Uterus (tissue), 4 donors: ENCODE results near the gene CLIC1. TPM values are rescaled to one million over a fixed set of nuclear protein-coding genes. Genes with fewer than 3 reads are reported as not detected.
A peak's percentile ranks its signal among the peaks of the same experiment; 100 is the strongest.

Experiments used
- DNase-seq, 2 donors: peaks; one replicate each; pipeline ENCODE4 v3.0.0-alpha.2; 2019 to 2020
- H3K27ac ChIP-seq, 2 donors: fragments of 200-600 bp; sonication (generic); 1 replicate in 1 of 2; 2 replicates in 1 of 2; pipeline ENCODE4 v1.5.1; 2016 to 2018
- H3K27me3 ChIP-seq, 2 donors: fragments of 200-600 bp; sonication (generic); one replicate each; pipeline ENCODE4 v1.5.1; 2018 to 2019; ENCODE audit warnings: control low read depth in 1 of 2
- H3K36me3 ChIP-seq, 2 donors: fragments of 200-600 bp; sonication (generic); one replicate each; pipeline ENCODE4 v1.5.1; 2019; ENCODE audit warnings: control low read depth in 1 of 2
- H3K4me1 ChIP-seq, 2 donors: fragments of 200-600 bp; sonication (generic); one replicate each; pipeline ENCODE4 v1.5.1; 2018 to 2019; ENCODE audit warnings: control low read depth in 1 of 2
- H3K4me3 ChIP-seq, 2 donors: fragments of 200-600 bp; sonication (generic); 1 replicate in 1 of 2; 2 replicates in 1 of 2; pipeline ENCODE4 v1.5.1; 2018 to 2019; ENCODE audit warnings: mild to moderate bottlenecking in 1 of 2
- H3K9me3 ChIP-seq, 2 donors: fragments of 200-600 bp; sonication (generic); one replicate each; pipeline ENCODE4 v1.5.1; 2019; ENCODE audit warnings: control low read depth in 1 of 2
- POLR2A ChIP-seq, 2 donors: fragments of 450-650 bp; IDR thresholded peaks; one replicate each; pipeline ENCODE4 v1.6.1; 2016; ENCODE audit warnings: antibody characterized with exemption in 2 of 2, mild to moderate bottlenecking in 1 of 2, moderate library complexity in 1 of 2
- intact Hi-C: fragments of 100-400 bp; cut with DNase I; formaldehyde crosslinking; loops from one replicate; pipeline ENCODE4 v1.15.1; 2023; ENCODE audit warnings: low total_unique reads
- total RNA-seq, 4 donors: library from RNA; depleted of rRNA in 3 of 4; stranded (reverse); fragments of >200 nt in 3 of 4; gene quantifications; one replicate each; pipeline versions ENCODE4 v1.1.0 to v1.2.4, GENCODE V29; 2014 to 2023
- TF ChIP-seq, protein P1 (sequence below), 4 experiments: fragments of 200-600 bp in 2 of 4; fragments of 450-650 bp in 2 of 4; sonication (generic) in 2 of 4; IDR thresholded peaks; one replicate each; pipeline ENCODE4 v1.5.1; 2016 to 2019; ENCODE audit warnings: antibody characterized with exemption in 4 of 4, mild to moderate bottlenecking in 2 of 4, moderate library complexity in 1 of 4
- donor health status: DM: yes; HTN: yes; CAD: no.

CLIC1 gene
- total RNA-seq, 4 donors from 2014 or later, result 173 to 328 (median 216) TPM

DNA sequence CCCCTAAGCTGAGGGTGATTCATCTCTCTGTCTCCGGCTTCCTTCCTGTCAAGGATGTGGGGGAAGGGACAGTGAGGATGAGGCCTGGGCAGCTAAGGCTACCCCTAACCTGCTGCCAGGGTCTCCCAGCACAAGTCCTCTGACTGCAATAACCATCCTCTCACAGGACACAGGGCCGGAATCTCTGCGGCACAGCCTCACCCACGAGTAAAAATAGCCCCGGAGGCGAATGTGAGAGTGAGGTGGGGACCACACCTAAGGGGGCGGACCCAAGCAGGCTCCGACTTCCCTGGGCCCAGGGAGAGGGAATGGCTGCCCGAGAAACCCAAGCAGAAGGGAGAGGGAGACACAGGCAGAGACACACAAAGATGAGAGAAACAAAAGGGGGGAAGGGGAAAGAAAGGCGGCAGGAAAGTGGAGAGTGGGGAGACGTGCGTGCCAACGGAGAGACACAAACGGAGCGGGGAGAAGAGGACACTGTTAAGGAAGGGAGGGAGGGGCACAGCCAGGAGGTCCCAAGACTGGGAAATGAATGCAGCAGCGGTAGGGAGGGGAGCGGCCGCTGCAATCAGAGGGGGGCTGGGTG, 1.4 kb downstream of the CLIC1 start:
- no peaks in the 10 kb centered on the region for H3K36me3 ChIP-seq
- H3K9me3 ChIP-seq, result no peaks in the 10 kb centered on the region
- TF ChIP-seq, protein P1, sequence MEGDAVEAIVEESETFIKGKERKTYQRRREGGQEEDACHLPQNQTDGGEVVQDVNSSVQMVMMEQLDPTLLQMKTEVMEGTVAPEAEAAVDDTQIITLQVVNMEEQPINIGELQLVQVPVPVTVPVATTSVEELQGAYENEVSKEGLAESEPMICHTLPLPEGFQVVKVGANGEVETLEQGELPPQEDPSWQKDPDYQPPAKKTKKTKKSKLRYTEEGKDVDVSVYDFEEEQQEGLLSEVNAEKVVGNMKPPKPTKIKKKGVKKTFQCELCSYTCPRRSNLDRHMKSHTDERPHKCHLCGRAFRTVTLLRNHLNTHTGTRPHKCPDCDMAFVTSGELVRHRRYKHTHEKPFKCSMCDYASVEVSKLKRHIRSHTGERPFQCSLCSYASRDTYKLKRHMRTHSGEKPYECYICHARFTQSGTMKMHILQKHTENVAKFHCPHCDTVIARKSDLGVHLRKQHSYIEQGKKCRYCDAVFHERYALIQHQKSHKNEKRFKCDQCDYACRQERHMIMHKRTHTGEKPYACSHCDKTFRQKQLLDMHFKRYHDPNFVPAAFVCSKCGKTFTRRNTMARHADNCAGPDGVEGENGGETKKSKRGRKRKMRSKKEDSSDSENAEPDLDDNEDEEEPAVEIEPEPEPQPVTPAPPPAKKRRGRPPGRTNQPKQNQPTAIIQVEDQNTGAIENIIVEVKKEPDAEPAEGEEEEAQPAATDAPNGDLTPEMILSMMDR (IDR thresholded peaks at IDR 0.05), result no peak
- TF ChIP-seq POLR2A (IDR thresholded peaks at IDR 0.05), result peak; percentile 44 to 53
- H3K4me1 ChIP-seq, result peaks cover 0 to 25% of the 10 kb centered on the region in 2 donors
- peak overlapping the region; percentile 86 to 95 for H3K27ac ChIP-seq
- peak overlapping the region; percentile 61 to 63 for H3K4me3 ChIP-seq
- intact Hi-C loops, result loop anchor here (10.0 kb wide), 1 partner anchor 60 kb away; the partner anchor contains the start of gene VARS1
- no peaks in the 10 kb centered on the region for H3K27me3 ChIP-seq
- peak; percentile 52 to 72 for DNase-seq

GRCh38 chr6:31734247-31734820, 2.0 kb downstream of the CLIC1 start:
- intact Hi-C loops, result loop anchor here (10.0 kb wide), 1 partner anchor 60 kb away; the partner anchor contains the start of gene VARS1
- peaks cover 0 to 25% of the 10 kb centered on the region in 2 donors for H3K4me1 ChIP-seq

DNA sequence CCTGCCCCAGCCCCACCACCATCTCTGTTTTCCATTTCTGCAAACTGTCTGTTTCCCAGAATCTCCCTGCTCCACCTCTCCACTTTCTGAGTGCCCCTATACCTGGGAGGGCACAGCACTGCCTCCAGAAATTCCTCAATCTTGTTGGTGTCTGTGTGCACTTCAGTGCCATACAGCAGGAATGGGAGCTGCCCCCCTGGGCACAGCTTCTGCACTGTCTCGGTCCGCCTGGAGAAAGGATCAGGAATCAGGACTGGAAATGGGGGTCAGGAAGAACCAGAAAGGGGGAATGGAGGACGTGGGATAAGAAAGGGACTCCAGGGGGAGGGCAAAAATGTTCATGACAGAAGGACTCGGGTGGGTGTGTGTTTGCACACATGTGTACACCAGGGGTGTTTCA, 2.6 kb downstream of the CLIC1 start:
- DNase-seq, result no peak
- TF ChIP-seq, protein P1 (IDR thresholded peaks at IDR 0.05), result no peak
- TF ChIP-seq POLR2A (IDR thresholded peaks at IDR 0.05), result no peak
- H3K27ac ChIP-seq, result peak overlapping the region; percentile 86 to 95
- no peaks in the 10 kb centered on the region for H3K27me3 ChIP-seq
- H3K9me3 ChIP-seq, result no peaks in the 10 kb centered on the region
- no peak overlapping the region for H3K4me3 ChIP-seq
- H3K36me3 ChIP-seq, result no peaks in the 10 kb centered on the region
- peaks cover 0 to 25% of the 10 kb centered on the region in 2 donors for H3K4me1 ChIP-seq
- intact Hi-C loops, result loop anchor here (10.0 kb wide), 1 partner anchor 61 kb away; the partner anchor contains the start of gene VARS1

More at GRCh38 chr6:31734247-31734820, 2.0 kb downstream of the CLIC1 start:
- H3K27ac ChIP-seq, result peak overlapping the region; percentile 86 to 95
- peak overlapping the region; percentile 61 to 63 for H3K4me3 ChIP-seq
- no peaks in the 10 kb centered on the region for H3K27me3 ChIP-seq
- no peaks in the 10 kb centered on the region for H3K9me3 ChIP-seq
- no peaks in the 10 kb centered on the region for H3K36me3 ChIP-seq
- DNase-seq, result no peak
- TF ChIP-seq, protein P1 (IDR thresholded peaks at IDR 0.05), result no peak
- no peak for TF ChIP-seq POLR2A (IDR thresholded peaks at IDR 0.05)

DNA sequence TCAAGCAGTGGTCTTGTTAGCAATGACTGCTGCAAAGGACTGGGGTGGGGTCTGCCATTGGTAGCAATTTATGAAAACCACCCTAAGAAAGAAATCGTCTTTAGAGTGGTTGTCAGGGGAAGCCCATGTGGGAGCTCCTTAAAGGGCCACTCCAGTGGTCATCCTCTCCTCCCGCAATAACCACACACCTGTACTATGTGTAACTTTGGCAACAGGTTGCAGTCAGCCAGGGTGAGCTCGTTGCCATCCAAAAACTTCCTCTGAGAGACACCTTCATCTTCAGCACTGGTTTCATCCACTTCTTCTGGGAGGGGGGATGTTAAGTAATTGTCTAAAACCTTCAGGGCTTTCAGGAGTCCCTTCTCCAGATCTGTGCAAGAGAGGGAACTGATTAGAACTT, 4.3 kb downstream of the CLIC1 start:
- Histone ChIP-seq H3K27me3 (no peaks in the 10 kb centered on the region), H3K4me3 (no peak overlapping the region), H3K4me1 (peaks cover 6 to 25% of the 10 kb centered on the region in 2 donors), H3K9me3 (no peaks in the 10 kb centered on the region), H3K36me3 (no peaks in the 10 kb centered on the region), H3K27ac (peak overlapping the region in 1 of 2 donors; percentile 93)
- intact Hi-C loops, result loop anchor here (10.0 kb wide), 1 partner anchor 63 kb away; the partner anchor contains the start of gene VARS1
- TF ChIP-seq, protein P1 (IDR thresholded peaks at IDR 0.05), result no peak
- TF ChIP-seq POLR2A (IDR thresholded peaks at IDR 0.05), result no peak
- DNase-seq, result no peak

DNA sequence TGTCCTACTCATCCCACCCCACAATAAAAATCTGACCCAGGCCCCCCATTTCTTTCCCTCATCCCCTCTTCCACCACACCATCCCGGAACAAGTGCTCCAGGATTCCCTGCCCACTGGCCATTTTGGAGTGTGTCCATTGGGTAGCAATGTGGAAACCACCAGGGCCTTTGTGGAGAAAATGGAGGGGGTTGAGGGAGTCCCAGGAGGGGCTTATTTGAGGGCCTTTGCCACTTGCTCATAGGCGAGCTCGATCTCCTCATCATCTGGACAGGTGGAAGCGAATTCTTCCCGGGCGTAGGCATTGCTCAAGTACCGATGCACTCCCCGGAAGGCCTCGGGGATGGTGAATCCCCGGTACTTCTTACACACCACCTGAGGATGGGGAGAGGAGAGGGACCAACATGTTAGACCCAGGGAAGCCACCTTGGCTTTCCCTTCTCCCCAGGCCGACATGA, 5.7 kb downstream of the CLIC1 start:
- peak overlapping the region in 1 of 2 donors; percentile 97 for H3K4me3 ChIP-seq
- intact Hi-C loops, result loop anchor here (10.0 kb wide), 1 partner anchor 64 kb away; the partner anchor contains the start of gene VARS1
- TF ChIP-seq POLR2A (IDR thresholded peaks at IDR 0.05), result no peak
- TF ChIP-seq, protein P1 (IDR thresholded peaks at IDR 0.05), result no peak

More for the DNA sequence above, 5.7 kb downstream of the CLIC1 start:
- Histone ChIP-seq H3K27ac (peak overlapping the region; percentile 93 to 100), H3K9me3 (no peaks in the 10 kb centered on the region), H3K27me3 (no peaks in the 10 kb centered on the region), H3K36me3 (no peaks in the 10 kb centered on the region), H3K4me1 (peaks cover 6 to 21% of the 10 kb centered on the region in 2 donors)
- no peak for DNase-seq
